GM12891 (cell line): ENCODE results near the gene NFKBIB.

Source experiments
- POLR2A ChIP-seq: IDR thresholded peaks from 2 replicates; pipeline ENCODE4 v1.6.1; 2011; ENCODE audit warnings: low read depth, low read length, control low read depth
- TAF1 ChIP-seq: IDR thresholded peaks from 2 replicates; pipeline ENCODE4 v1.6.1; 2011; ENCODE audit warnings: low read depth, low read length, control low read depth

DNA sequence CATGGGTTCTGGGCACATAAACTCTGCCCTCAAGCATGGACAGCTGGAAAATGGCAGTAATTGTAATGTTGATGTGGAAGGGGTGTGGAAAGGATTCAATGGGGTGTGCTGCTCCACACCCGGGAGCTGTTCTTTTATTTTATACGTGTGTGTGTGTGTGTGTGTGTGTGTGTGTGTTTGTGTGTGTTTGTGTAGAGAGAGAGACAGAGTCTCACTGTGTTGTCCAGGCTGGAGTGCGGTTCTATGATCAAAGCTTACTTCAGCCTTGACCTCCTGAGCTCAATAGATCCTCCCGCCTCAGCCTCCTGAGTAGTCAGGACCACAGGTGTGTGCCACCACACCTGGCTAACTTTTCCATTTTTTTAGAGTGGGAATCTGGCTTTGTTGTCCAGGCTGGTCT is 33.8 kb downstream of the NFKBIB start:
- TF ChIP-seq POLR2A (no peak), TAF1 (no peak)
